ENCODE results near the gene ENTREP3.
"Not testable (repeated sequence)": the region's sequence is repeated elsewhere in the genome, so short reads cannot be mapped to it uniquely, and the experiment has no call there.

DNA sequence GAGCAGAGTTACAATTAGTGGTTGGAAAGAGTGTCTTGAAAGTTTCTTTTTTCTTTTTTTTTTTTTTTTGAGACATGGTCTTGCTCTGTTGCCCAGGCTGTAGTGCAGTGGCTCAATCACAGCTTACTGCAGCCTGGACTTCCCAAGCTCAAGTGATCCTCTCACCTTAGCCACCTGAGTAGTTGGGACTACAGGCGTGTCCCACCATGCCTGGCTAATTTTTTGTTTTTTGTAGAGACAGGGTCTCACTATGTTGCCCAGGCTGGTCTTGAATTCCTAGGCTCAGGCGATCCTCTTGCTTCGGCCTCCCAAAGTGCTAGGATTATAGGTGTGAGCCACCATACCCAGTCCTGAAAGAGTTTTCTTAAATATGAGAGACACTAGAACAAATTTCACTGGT is 8.5 kb downstream of the ENTREP3 start:
- TF ChIP-seq, protein P1, sequence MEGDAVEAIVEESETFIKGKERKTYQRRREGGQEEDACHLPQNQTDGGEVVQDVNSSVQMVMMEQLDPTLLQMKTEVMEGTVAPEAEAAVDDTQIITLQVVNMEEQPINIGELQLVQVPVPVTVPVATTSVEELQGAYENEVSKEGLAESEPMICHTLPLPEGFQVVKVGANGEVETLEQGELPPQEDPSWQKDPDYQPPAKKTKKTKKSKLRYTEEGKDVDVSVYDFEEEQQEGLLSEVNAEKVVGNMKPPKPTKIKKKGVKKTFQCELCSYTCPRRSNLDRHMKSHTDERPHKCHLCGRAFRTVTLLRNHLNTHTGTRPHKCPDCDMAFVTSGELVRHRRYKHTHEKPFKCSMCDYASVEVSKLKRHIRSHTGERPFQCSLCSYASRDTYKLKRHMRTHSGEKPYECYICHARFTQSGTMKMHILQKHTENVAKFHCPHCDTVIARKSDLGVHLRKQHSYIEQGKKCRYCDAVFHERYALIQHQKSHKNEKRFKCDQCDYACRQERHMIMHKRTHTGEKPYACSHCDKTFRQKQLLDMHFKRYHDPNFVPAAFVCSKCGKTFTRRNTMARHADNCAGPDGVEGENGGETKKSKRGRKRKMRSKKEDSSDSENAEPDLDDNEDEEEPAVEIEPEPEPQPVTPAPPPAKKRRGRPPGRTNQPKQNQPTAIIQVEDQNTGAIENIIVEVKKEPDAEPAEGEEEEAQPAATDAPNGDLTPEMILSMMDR (IDR thresholded peaks at IDR 0.05) = not testable (repeated sequence)
- TF ChIP-seq POLR2A, POLR2AphosphoS5, EP300 (IDR thresholded peaks at IDR 0.05): not testable (repeated sequence)

Measured in stomach (tissue), 4 donors.